OCI-LY1 (cell line): ENCODE measurements around the gene COX7A1.

Source experiments
- EZH2 ChIP-seq: fragments of 200-600 bp; sonication (generic), shearing (Covaris generic); IDR thresholded peaks from 2 replicates; pipeline ENCODE4 v1.8.0; 2017; ENCODE audit warnings: borderline replicate concordance, mixed run types, mild to moderate bottlenecking, antibody characterized with exemption, low read length, moderate library complexity, mixed read lengths
- TF ChIP-seq, protein P1 (sequence below): fragments of 200-600 bp; sonication (generic), shearing (Covaris generic); IDR thresholded peaks from 2 replicates; pipeline ENCODE4 v1.5.1; 2017; ENCODE audit warnings: mild to moderate bottlenecking, antibody characterized with exemption, low read length, moderate library complexity, mixed read lengths

DNA sequence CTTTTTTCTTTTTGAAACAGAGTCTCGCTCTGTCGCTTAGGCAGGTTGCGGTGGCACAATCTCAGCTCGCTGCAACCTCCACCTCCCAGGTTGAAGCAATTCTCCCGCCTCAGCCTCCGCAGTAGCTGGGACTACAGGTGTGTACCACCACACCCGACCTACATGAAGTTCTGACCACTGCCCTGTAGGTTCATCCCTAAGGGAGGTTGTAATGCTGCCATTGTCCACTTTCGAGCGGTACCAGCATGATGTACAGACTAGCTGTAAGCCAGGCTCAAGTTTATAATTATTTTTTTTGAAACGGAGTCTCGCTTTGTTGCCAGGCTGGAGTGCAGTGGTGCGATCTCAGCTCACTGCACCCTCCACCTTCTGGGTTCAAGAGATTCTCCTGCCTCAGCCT is 11.6 kb upstream of the COX7A1 start:
- no peak for TF ChIP-seq EZH2
- TF ChIP-seq, protein P1, sequence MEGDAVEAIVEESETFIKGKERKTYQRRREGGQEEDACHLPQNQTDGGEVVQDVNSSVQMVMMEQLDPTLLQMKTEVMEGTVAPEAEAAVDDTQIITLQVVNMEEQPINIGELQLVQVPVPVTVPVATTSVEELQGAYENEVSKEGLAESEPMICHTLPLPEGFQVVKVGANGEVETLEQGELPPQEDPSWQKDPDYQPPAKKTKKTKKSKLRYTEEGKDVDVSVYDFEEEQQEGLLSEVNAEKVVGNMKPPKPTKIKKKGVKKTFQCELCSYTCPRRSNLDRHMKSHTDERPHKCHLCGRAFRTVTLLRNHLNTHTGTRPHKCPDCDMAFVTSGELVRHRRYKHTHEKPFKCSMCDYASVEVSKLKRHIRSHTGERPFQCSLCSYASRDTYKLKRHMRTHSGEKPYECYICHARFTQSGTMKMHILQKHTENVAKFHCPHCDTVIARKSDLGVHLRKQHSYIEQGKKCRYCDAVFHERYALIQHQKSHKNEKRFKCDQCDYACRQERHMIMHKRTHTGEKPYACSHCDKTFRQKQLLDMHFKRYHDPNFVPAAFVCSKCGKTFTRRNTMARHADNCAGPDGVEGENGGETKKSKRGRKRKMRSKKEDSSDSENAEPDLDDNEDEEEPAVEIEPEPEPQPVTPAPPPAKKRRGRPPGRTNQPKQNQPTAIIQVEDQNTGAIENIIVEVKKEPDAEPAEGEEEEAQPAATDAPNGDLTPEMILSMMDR: no peak
